ENCODE results near the gene WIZ. TPM values are rescaled to one million over a fixed set of nuclear protein-coding genes. Genes with fewer than 3 reads are reported as not detected.

Gene WIZ
- total and polyA plus RNA-seq, 2 donors (not counting 1 experiment from before 2014, with no cell fraction given), result 15.0 to 24.8 TPM

DNA sequence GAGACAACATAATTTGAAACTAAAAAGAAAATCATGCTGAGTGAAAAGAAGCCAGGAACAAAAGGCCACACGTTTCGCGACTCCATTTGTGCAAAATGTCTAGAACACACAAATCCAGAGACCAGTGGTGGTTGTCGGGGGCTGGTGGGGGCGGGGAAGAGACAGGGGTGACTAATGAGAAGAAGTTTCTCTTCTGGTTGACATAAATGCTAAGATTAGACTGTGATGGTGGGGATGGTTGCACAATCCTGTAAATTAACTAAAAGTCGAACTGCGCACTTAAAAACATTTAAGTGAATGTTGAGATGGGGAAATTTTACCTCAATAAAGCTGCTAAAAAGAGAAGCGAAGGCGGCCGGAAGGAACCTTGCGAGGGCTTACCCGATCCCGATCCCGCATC, 77.3 kb downstream of the WIZ start:
- no peak overlapping the region for H3K4me3 Mint-ChIP-seq
- H3K4me2 ChIP-seq (replicated peaks; ENCODE audit: low read depth, low read length, poor library complexity, severe bottlenecking), result no peak overlapping the region
- no peak overlapping the region for H2AFZ ChIP-seq (ENCODE audit: insufficient read depth, low read depth, low read length, poor library complexity, severe bottlenecking)
- H4K20me1 ChIP-seq (ENCODE audit: control insufficient read depth, insufficient read depth, low read length, poor library complexity, severe bottlenecking), result peaks cover 99% of the 10 kb centered on the region
- H3K9ac ChIP-seq (ENCODE audit: low read length), result no peak overlapping the region
- ChIA-PET CTCF (no interaction called here), POLR2A (no interaction called here)
- H3K36me3 ChIP-seq (replicated peaks in 1 of 2; ENCODE audit: control extremely low read depth in 1 of 2, control insufficient read depth in 1 of 2, extremely low read depth in 1 of 2, insufficient read depth in 2 of 2, low read length in 1 of 2), result peaks cover 2 to 73% of the 10 kb centered on the region in 2 experiments
- H3K27ac ChIP-seq (ENCODE audit: low read length in 2 of 2), result no peak overlapping the region
- H3K27me3 Mint-ChIP-seq, result no peaks in the 10 kb centered on the region
- no peaks in the 10 kb centered on the region for H3K9me3 ChIP-seq (ENCODE audit: control extremely low read depth in 1 of 3, control insufficient read depth in 2 of 3, insufficient read depth in 1 of 3, low read length in 2 of 3)
- H3K27ac Mint-ChIP-seq, result no peak overlapping the region
- no peak for DNase-seq
- H3K9me3 Mint-ChIP-seq (ENCODE audit: insufficient read depth), result no peaks in the 10 kb centered on the region
- no peak for ATAC-seq (ENCODE audit: low read depth)
- H3K4me3 ChIP-seq (ENCODE audit: control extremely low read depth in 1 of 5, extremely low read depth in 1 of 5, insufficient read depth in 1 of 5, low read depth in 2 of 5, low read length in 4 of 5), result no peak overlapping the region
- no peak for TF ChIP-seq EZH2 (IDR thresholded peaks at IDR 0.05; ENCODE audit: borderline replicate concordance, insufficient read depth, low read depth, low read length, poor library complexity, severe bottlenecking)
- TF ChIP-seq, protein P1, sequence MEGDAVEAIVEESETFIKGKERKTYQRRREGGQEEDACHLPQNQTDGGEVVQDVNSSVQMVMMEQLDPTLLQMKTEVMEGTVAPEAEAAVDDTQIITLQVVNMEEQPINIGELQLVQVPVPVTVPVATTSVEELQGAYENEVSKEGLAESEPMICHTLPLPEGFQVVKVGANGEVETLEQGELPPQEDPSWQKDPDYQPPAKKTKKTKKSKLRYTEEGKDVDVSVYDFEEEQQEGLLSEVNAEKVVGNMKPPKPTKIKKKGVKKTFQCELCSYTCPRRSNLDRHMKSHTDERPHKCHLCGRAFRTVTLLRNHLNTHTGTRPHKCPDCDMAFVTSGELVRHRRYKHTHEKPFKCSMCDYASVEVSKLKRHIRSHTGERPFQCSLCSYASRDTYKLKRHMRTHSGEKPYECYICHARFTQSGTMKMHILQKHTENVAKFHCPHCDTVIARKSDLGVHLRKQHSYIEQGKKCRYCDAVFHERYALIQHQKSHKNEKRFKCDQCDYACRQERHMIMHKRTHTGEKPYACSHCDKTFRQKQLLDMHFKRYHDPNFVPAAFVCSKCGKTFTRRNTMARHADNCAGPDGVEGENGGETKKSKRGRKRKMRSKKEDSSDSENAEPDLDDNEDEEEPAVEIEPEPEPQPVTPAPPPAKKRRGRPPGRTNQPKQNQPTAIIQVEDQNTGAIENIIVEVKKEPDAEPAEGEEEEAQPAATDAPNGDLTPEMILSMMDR (IDR thresholded peaks at IDR 0.05), result no peak
- WGBS (ENCODE audit: insufficient coverage), result 92% methylated on average over 10 of the region's 14 CpGs
- intact Hi-C loops (cut with micrococcal nuclease), result no loop called here
- H3K4me1 ChIP-seq (ENCODE audit: control insufficient read depth in 2 of 2, insufficient read depth in 2 of 2, low read length in 2 of 2), result peaks cover 12 to 14% of the 10 kb centered on the region in 2 donors
- H3K4me1 Mint-ChIP-seq, result peaks cover 13% of the 10 kb centered on the region
- H3K79me2 ChIP-seq (ENCODE audit: control insufficient read depth, insufficient read depth, low read length), result peaks cover 98% of the 10 kb centered on the region
- H3K27me3 ChIP-seq (replicated peaks in 1 of 4; ENCODE audit: control extremely low read depth in 1 of 4, control insufficient read depth in 3 of 4, insufficient read depth in 4 of 4, low read length in 3 of 4), result no peaks in the 10 kb centered on the region

DNA sequence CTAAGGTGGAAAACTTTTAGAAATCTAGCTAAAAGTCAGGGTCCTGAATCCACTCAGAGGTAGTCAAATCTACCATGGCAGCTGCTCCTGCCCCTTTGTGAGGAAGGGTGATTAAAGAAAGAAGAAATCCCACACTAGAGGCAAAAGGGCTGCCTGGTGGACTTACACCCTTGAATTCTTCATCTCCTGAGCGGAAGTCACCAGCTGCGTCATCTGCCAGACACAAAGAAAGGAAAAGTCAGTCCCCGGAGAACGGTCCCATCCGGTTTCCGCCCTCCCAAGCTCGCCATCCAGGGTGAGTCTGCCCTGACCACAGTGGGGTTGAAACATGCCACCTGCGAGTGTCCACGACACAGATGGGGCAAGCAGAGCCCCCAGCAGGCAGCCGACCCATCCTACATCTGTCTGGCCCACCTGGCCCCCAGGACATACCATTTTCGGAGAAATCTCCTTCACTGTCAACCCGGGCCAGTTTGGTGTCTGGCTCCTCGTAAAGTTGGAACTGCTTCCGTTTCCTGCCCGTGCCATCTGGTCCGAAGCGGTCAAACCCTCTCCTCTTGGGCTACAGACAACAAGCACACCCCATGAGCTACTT, 77.9 kb downstream of the WIZ start:
- intact Hi-C loops (cut with micrococcal nuclease), result no loop called here
- H3K9me3 ChIP-seq (ENCODE audit: control extremely low read depth in 1 of 3, control insufficient read depth in 2 of 3, insufficient read depth in 1 of 3, low read length in 2 of 3), result no peaks in the 10 kb centered on the region
- over 99% methylated on average over 16 of the region's 17 CpGs for WGBS (ENCODE audit: insufficient coverage)
- H2AFZ ChIP-seq (ENCODE audit: insufficient read depth, low read depth, low read length, poor library complexity, severe bottlenecking), result no peak overlapping the region
- Mint-ChIP-seq H3K4me3 (no peak overlapping the region), H3K4me1 (peaks cover 10% of the 10 kb centered on the region), H3K9me3 (ENCODE audit: insufficient read depth) (no peaks in the 10 kb centered on the region), H3K27me3 (no peaks in the 10 kb centered on the region), H3K27ac (no peak overlapping the region)
- ChIA-PET POLR2A (no interaction called here), CTCF (interaction anchor here (1.1 kb wide), 1 partner anchor 11 kb away, joined by 3 read pairs; no protein-coding TSS in a partner anchor)
- H4K20me1 ChIP-seq (ENCODE audit: control insufficient read depth, insufficient read depth, low read length, poor library complexity, severe bottlenecking), result peaks cover 93% of the 10 kb centered on the region
- H3K9ac ChIP-seq (ENCODE audit: low read length), result no peak overlapping the region
- TF ChIP-seq EZH2 (IDR thresholded peaks at IDR 0.05; ENCODE audit: borderline replicate concordance, insufficient read depth, low read depth, low read length, poor library complexity, severe bottlenecking), result no peak
- TF ChIP-seq, protein P1 (IDR thresholded peaks at IDR 0.05), result no peak
- H3K36me3 ChIP-seq (replicated peaks in 1 of 2; ENCODE audit: control extremely low read depth in 1 of 2, control insufficient read depth in 1 of 2, extremely low read depth in 1 of 2, insufficient read depth in 2 of 2, low read length in 1 of 2), result peaks cover 2 to 79% of the 10 kb centered on the region in 2 experiments
- H3K4me3 ChIP-seq (ENCODE audit: control extremely low read depth in 1 of 5, extremely low read depth in 1 of 5, insufficient read depth in 1 of 5, low read depth in 2 of 5, low read length in 4 of 5), result no peak overlapping the region
- no peak for ATAC-seq (ENCODE audit: low read depth)
- H3K4me1 ChIP-seq (ENCODE audit: control insufficient read depth in 2 of 2, insufficient read depth in 2 of 2, low read length in 2 of 2), result peaks cover 6 to 8% of the 10 kb centered on the region in 2 donors
- DNase-seq, result no peak
- H3K27me3 ChIP-seq (replicated peaks in 1 of 4; ENCODE audit: control extremely low read depth in 1 of 4, control insufficient read depth in 3 of 4, insufficient read depth in 4 of 4, low read length in 3 of 4), result no peaks in the 10 kb centered on the region
- H3K4me2 ChIP-seq (replicated peaks; ENCODE audit: low read depth, low read length, poor library complexity, severe bottlenecking), result no peak overlapping the region
- H3K79me2 ChIP-seq (ENCODE audit: control insufficient read depth, insufficient read depth, low read length), result peaks cover 92% of the 10 kb centered on the region
- no peak overlapping the region for H3K27ac ChIP-seq (ENCODE audit: low read length in 2 of 2)

Measured in B cell (primary cell).